ENCODE measurements around the gene SLC6A16.

SLC6A16 gene

GRCh38 chr19:49347191-49347590 lies 22.2 kb upstream of the SLC6A16 start:
- H3K4me3 ChIP-seq (replicated peaks; ENCODE audit: low read depth, low read length) = no peak overlapping the region
- TF ChIP-seq CTCF (IDR thresholded peaks at IDR 0.05; ENCODE audit: low read depth, low read length, missing control alignments) = no peak

DNA sequence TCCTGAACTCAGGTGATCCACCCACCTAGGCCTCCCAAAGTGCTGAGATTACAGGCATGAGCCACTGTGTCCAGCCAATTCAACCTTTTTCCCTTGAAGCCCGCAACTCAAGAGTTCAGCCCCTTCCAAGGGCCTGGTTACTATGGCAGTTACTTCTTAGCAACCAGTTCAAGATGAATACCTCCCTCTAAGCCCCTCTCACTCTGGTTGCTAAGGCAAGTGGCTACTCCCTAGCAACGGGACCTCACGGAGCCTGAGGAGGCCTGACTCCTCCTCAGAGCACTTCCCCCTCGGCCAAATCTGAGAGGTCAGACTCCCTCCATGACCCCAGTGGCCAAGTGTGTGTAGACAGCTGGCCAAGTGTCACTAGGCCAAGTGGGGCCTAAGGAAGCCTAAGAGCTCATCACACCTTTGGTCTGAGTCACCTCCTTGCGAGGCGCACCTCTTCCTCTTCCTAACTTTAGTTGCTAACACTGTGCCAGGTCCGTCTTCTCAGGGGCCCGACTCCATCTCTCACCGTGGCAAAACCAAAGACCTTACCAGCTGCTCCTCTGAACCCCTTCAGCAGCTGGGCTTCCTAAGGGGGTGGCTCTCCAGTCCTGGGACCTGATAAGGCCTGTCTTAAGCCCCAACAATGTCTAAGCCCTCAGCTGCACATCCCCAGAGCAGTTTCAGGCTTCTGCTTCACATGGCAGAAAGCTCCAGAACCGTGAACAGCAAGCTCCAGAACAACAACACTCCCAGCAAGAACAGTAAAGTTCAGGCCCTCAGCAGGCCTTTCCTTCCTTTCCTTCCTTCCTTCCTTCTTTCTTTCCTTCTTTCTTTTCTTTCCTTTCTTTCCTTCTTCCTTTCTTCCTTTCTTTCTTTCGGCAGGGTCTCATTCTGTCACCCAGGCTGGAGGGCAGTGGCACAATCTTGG lies 19.8 kb upstream of the SLC6A16 start:
- H3K4me3 ChIP-seq (replicated peaks; ENCODE audit: low read depth, low read length) = no peak overlapping the region
- TF ChIP-seq CTCF (IDR thresholded peaks at IDR 0.05; ENCODE audit: low read depth, low read length, missing control alignments) = no peak
- no peak for DNase-seq (ENCODE audit: extremely low read depth, low read depth)

More at GRCh38 chr19:49347191-49347590, 22.2 kb upstream of the SLC6A16 start:
- no peak for DNase-seq (ENCODE audit: extremely low read depth, low read depth)

DNA sequence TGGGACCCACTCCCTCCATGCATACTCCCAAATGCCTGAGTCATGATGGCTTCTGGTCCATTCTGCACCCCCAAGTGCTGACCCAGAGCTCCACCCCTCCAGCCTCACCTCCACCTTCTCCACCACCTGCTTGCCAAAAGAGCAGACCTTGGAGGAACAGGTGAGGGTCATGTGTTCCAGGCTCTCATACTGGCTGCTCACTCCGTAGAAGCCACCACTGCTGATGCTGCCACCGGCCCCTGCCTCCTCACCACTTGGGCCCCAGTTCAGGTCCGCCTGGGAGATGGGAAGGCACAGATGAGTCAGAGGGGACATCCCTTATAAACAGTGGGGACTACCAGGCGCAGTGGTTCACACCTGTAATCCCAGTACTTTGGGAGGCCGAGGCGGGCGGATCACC lies 18.1 kb upstream of the SLC6A16 start:
- DNase-seq (ENCODE audit: extremely low read depth, low read depth) = no peak
- no peak for TF ChIP-seq CTCF (IDR thresholded peaks at IDR 0.05; ENCODE audit: low read depth, low read length, missing control alignments)
- H3K4me3 ChIP-seq (replicated peaks; ENCODE audit: low read depth, low read length) = no peak overlapping the region

GRCh38 chr19:49342291-49342721 lies 17.3 kb upstream of the SLC6A16 start:
- no peak for DNase-seq (ENCODE audit: extremely low read depth, low read depth)
- no peak overlapping the region for H3K4me3 ChIP-seq (replicated peaks; ENCODE audit: low read depth, low read length)
- TF ChIP-seq CTCF (IDR thresholded peaks at IDR 0.05; ENCODE audit: low read depth, low read length, missing control alignments) = no peak

DNA sequence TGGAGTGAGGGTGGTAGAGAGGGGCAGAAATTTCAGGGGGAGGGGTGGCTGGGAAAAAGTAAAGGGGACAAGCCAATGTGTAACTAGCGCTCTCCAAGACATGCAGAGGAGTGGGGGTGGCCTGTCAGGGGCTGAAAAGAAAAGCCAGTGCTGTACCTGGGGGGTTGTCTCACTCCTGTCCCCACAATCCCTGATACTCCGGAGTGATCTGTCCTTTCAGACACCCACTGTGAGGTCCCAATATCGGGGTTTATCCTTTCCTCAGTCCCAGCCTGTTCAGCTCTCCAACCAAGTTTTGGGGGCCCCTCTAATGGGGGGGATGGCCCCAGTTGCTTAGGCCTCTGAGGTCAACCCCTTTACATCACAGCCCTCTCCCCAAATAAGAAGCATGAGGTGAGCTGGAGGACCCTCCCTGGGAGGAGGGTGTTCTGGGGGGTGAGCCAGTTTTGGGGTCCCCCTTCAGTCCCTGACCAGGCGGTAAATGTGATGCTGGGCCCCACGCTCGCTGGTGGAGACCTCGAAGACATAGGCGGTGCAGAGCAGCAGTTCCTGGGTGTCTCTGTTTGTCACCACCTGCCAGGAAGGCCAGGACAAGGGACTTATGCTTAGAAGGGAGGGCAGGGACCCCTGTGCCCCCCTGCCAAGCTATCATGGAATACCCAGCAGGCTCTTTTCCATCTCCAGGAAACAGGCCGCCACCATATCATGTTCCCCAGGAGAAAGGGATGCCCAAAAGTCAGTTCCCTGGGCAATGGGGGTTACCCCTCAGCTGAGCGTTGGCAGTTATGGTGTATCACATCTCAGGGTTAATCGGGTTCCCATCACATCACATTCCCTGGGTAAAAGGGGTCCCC lies 16.1 kb upstream of the SLC6A16 start:
- TF ChIP-seq CTCF (IDR thresholded peaks at IDR 0.05; ENCODE audit: low read depth, low read length, missing control alignments) = no peak
- no peak overlapping the region for H3K4me3 ChIP-seq (replicated peaks; ENCODE audit: low read depth, low read length)
- DNase-seq (ENCODE audit: extremely low read depth, low read depth) = no peak

DNA sequence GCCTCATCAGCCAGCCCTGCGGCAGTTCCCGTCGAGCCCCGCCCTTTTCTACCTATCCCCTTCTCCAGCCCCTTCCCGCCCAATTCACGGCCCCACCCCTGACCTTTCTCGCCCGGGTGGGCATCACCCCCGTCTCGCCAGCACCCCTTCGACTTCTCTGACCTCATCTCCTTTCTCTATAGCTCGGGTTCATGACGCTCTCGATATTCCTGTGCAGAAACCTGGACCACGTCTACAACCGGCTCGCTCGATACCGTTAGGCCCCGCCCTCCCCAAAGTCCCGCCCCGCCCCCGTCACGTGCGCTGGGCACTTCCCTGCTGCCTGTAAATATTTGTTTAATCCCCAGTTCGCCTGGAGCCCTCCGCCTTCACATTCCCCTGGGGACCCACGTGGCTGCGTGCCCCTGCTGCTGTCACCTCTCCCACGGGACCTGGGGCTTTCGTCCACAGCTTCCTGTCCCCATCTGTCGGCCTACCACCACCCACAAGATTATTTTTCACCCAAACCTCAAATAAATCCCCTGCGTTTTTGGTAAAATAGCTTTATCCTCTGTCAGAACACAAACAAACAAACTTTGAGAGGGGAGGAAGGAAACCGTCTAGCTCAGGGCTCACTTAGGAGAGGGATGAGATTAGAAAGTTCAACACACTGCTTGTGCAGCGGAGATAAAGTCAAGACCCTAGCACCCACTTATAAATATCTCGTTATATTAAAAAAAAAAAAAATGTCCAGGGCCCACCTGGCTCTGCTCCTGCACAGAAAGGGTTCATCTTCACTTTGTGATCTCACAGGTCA lies 15.3 kb upstream of the SLC6A16 start:
- H3K4me3 ChIP-seq (replicated peaks; ENCODE audit: low read depth, low read length) = no peak overlapping the region
- no peak for TF ChIP-seq CTCF (IDR thresholded peaks at IDR 0.05; ENCODE audit: low read depth, low read length, missing control alignments)
- DNase-seq (ENCODE audit: extremely low read depth, low read depth) = no peak

All from HFF-Myc (cell line).